HG02884 (cell line): ENCODE data around the gene PPP2R5B.
"Not testable (repeated sequence)": the region's sequence is repeated elsewhere in the genome, so short reads cannot be mapped to it uniquely, and the experiment has no call there.

Experiments used
- ATAC-seq: cut with Tn5 transposase; IDR thresholded peaks from one replicate; pipeline ENCODE4 v1.9.1; 2021; ENCODE audit warnings: mild to moderate bottlenecking, moderate library complexity; ENCODE audit not compliant: unreplicated experiment

PPP2R5B gene

DNA sequence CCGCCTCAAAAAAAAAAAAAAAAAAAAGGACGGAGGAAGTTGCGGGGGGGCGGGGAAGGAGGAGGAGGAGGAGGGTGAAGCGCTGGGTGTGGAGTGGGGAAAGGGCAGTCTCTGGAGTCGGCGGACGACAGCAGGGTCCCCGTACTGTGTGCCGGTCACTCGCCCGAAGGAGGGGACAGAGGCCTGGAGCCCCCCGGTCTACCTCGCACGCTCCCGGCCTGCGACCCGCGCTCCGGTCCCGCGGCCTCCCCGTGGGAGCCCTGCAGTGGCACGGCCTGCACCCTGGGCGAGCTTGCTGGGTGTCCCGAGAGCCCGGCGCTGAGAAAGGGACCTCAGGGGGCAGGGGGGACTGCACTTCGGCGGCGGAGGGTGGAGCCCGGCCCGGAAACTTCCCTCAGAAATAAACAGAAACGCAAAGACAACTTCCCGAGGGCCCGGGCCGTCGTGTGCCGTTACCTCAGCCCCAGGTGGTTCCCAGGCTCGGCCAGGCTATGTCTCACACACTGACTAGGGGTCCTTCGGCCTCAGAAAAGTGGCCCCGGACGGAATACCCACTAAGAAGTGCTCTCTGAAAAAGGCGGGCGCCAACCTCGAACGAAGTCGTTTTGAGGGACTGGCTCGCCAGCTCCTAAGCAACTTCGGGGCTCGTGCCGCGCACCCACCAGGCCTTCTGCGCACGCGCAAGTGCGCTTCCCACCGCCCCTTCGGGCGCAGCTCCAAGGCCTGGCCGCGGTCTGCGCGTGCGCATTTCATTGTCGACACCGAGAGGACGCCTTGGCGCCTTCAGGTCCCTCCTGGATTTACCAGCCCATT, 47.1 kb downstream of the PPP2R5B start, which contains the start of gene MAJIN:
MAJIN (minus strand) TSS at position 688 of the 813 bp plus-strand sequence. CDS start 12,703 bp downstream, outside the sequence.
- no peak for ATAC-seq

DNA sequence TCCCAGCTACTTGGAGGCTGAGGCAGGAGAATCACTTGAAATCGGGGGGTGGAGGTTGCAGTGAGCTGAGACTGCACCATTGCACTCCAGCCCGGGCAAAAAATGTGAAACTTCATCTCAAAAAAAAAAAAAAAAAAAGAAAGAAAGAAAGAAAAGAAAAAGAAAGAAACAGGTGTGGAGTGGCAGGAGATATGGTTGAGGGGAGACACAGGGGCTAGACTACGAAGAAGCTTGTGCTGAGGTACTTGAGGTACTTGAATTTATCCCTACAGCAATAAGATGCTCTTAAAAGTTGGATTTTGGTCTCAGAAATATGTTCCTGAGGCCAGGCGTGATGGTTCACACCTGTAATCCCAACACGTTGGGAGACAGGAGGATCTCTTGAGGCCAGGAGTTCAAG, 49.6 kb downstream of the PPP2R5B start:
- ATAC-seq: no peak

DNA sequence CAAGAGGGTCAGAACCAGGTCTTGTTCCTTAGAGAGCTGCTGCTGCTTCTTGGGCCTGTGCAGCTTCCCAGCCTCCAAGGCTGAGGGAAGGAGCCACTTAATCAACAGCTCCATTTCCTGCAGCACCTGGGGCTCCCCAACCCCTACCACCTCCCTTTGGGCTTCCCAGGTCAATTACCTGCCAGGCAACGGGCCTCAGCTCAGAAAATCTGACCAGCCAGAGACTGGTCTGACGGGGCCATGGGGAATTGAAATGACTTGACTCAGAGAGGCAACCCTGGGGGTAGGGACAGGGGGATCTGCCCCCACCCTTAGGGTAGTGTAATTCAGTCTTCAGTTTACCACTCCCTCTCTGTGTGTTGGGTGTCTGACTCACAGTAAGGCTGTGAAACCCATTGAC, 52.2 kb downstream of the PPP2R5B start:
- ATAC-seq: no peak

DNA sequence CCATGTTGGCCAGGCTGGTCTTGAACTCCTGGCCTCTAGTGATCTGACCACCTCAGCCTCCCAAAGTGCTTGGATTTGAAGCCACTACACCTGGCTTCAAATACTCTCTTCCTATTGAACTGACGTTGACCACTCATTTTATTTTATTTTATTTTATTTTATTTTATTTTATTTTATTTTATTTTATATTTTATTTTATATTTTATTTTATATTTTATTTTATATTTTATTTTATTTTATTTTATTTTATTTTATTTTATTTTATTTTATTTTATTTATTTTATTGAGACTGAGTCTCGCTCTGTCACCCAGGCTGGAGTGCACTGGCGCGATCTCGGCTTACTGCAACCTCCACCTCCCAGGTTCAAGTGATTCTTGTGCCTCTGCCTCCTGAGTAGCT, 58.9 kb downstream of the PPP2R5B start:
- ATAC-seq: not testable (repeated sequence)
